ENCODE results near the gene AMZ1.

Gene AMZ1

GRCh38 chr7:2645274-2645868 lies 42.6 kb upstream of the AMZ1 start:
- Mint-ChIP-seq H3K36me3 (ENCODE audit: insufficient read depth) (peaks cover 3% of the 10 kb centered on the region), H3K9me3 (no peaks in the 10 kb centered on the region), H3K4me3 (peak overlapping the region; percentile 80), H3K4me1 (peaks cover 26% of the 10 kb centered on the region), H3K27ac (ENCODE audit: low read depth) (peak overlapping the region; percentile 41), H3K27me3 (no peaks in the 10 kb centered on the region)
- ATAC-seq (replicated peaks; ENCODE audit: extremely low read depth, poor library complexity, severe bottlenecking): peak; percentile 66
- peak in 1 of 2 donors; percentile 38 for DNase-seq (ENCODE audit: low spot score in 2 of 2)

- Mint-ChIP-seq H3K4me1 (peaks cover 26% of the 10 kb centered on the region), H3K27ac (ENCODE audit: low read depth) (peak overlapping the region; percentile 41), H3K27me3 (no peaks in the 10 kb centered on the region), H3K36me3 (ENCODE audit: insufficient read depth) (peaks cover 3% of the 10 kb centered on the region), H3K9me3 (no peaks in the 10 kb centered on the region), H3K4me3 (no peak overlapping the region)
- DNase-seq (ENCODE audit: low spot score in 2 of 2) (no peak), ATAC-seq (replicated peaks; ENCODE audit: extremely low read depth, poor library complexity, severe bottlenecking) (no peak)
These were observed 41.7 kb upstream of the AMZ1 start for GRCh38 chr7:2646336-2646679.

- DNase-seq (ENCODE audit: low spot score in 2 of 2) (no peak), ATAC-seq (replicated peaks; ENCODE audit: extremely low read depth, poor library complexity, severe bottlenecking) (no peak)
- Mint-ChIP-seq H3K27me3 (no peaks in the 10 kb centered on the region), H3K4me1 (peaks cover 26% of the 10 kb centered on the region), H3K27ac (ENCODE audit: low read depth) (no peak overlapping the region), H3K4me3 (no peak overlapping the region), H3K36me3 (ENCODE audit: insufficient read depth) (peaks cover 3% of the 10 kb centered on the region), H3K9me3 (no peaks in the 10 kb centered on the region)
These were observed 41.1 kb upstream of the AMZ1 start for GRCh38 chr7:2646680-2647571.

- ATAC-seq (replicated peaks; ENCODE audit: extremely low read depth, poor library complexity, severe bottlenecking) (no peak), DNase-seq (ENCODE audit: low spot score in 2 of 2) (no peak)
- no peak overlapping the region for H3K4me3 Mint-ChIP-seq
- no peaks in the 10 kb centered on the region for H3K9me3 Mint-ChIP-seq
- H3K27ac Mint-ChIP-seq (ENCODE audit: low read depth): no peak overlapping the region
- H3K27me3 Mint-ChIP-seq: no peaks in the 10 kb centered on the region
- peaks cover 26% of the 10 kb centered on the region for H3K4me1 Mint-ChIP-seq
- H3K36me3 Mint-ChIP-seq (ENCODE audit: insufficient read depth): peaks cover 3% of the 10 kb centered on the region
These were observed 40.3 kb upstream of the AMZ1 start for GRCh38 chr7:2647594-2648172.

- peaks cover 15% of the 10 kb centered on the region for H3K4me1 Mint-ChIP-seq
- peaks cover 3% of the 10 kb centered on the region for H3K36me3 Mint-ChIP-seq (ENCODE audit: insufficient read depth)
- no peaks in the 10 kb centered on the region for H3K27me3 Mint-ChIP-seq
- no peak for ATAC-seq (replicated peaks; ENCODE audit: extremely low read depth, poor library complexity, severe bottlenecking)
- no peak overlapping the region for H3K27ac Mint-ChIP-seq (ENCODE audit: low read depth)
- H3K4me3 Mint-ChIP-seq: no peak overlapping the region
- H3K9me3 Mint-ChIP-seq: no peaks in the 10 kb centered on the region
- DNase-seq (ENCODE audit: low spot score in 2 of 2): no peak
These were observed 38.7 kb upstream of the AMZ1 start for GRCh38 chr7:2649139-2649838.

- no peaks in the 10 kb centered on the region for H3K27me3 Mint-ChIP-seq
- H3K4me1 Mint-ChIP-seq: peaks cover 10% of the 10 kb centered on the region
- H3K9me3 Mint-ChIP-seq: no peaks in the 10 kb centered on the region
- ATAC-seq (replicated peaks; ENCODE audit: extremely low read depth, poor library complexity, severe bottlenecking) (no peak), DNase-seq (ENCODE audit: low spot score in 2 of 2) (no peak)
- H3K27ac Mint-ChIP-seq (ENCODE audit: low read depth): no peak overlapping the region
- peaks cover 3% of the 10 kb centered on the region for H3K36me3 Mint-ChIP-seq (ENCODE audit: insufficient read depth)
- no peak overlapping the region for H3K4me3 Mint-ChIP-seq
These were observed 38.0 kb upstream of the AMZ1 start for GRCh38 chr7:2649991-2650390.

- ATAC-seq (replicated peaks; ENCODE audit: extremely low read depth, poor library complexity, severe bottlenecking) (no peak), DNase-seq (ENCODE audit: low spot score in 2 of 2) (no peak)
- no peaks in the 10 kb centered on the region for H3K9me3 Mint-ChIP-seq
- no peak overlapping the region for H3K27ac Mint-ChIP-seq (ENCODE audit: low read depth)
- H3K4me3 Mint-ChIP-seq: no peak overlapping the region
- peaks cover 3% of the 10 kb centered on the region for H3K36me3 Mint-ChIP-seq (ENCODE audit: insufficient read depth)
- no peaks in the 10 kb centered on the region for H3K27me3 Mint-ChIP-seq
- peaks cover 5% of the 10 kb centered on the region for H3K4me1 Mint-ChIP-seq
These were observed 37.6 kb upstream of the AMZ1 start for GRCh38 chr7:2650451-2650850.

GRCh38 chr7:2651336-2651735 lies 36.7 kb upstream of the AMZ1 start:
- H3K27ac Mint-ChIP-seq (ENCODE audit: low read depth): no peak overlapping the region
- DNase-seq (ENCODE audit: low spot score in 2 of 2): no peak

GRCh38 chr7:2651847-2652735 lies 35.9 kb upstream of the AMZ1 start:
- DNase-seq (ENCODE audit: low spot score in 2 of 2) (no peak), ATAC-seq (replicated peaks; ENCODE audit: extremely low read depth, poor library complexity, severe bottlenecking) (no peak)
- peaks cover 3% of the 10 kb centered on the region for H3K36me3 Mint-ChIP-seq (ENCODE audit: insufficient read depth)
- no peaks in the 10 kb centered on the region for H3K9me3 Mint-ChIP-seq
- no peaks in the 10 kb centered on the region for H3K27me3 Mint-ChIP-seq
- no peak overlapping the region for H3K27ac Mint-ChIP-seq (ENCODE audit: low read depth)
- H3K4me3 Mint-ChIP-seq: no peak overlapping the region
- no peaks in the 10 kb centered on the region for H3K4me1 Mint-ChIP-seq

More at GRCh38 chr7:2651336-2651735, 36.7 kb upstream of the AMZ1 start:
- H3K9me3 Mint-ChIP-seq: no peaks in the 10 kb centered on the region
- no peaks in the 10 kb centered on the region for H3K27me3 Mint-ChIP-seq
- no peak for ATAC-seq (replicated peaks; ENCODE audit: extremely low read depth, poor library complexity, severe bottlenecking)
- peaks cover 3% of the 10 kb centered on the region for H3K36me3 Mint-ChIP-seq (ENCODE audit: insufficient read depth)
- no peak overlapping the region for H3K4me3 Mint-ChIP-seq
- no peaks in the 10 kb centered on the region for H3K4me1 Mint-ChIP-seq

- Mint-ChIP-seq H3K27me3 (no peaks in the 10 kb centered on the region), H3K36me3 (ENCODE audit: insufficient read depth) (peaks cover 5% of the 10 kb centered on the region), H3K27ac (ENCODE audit: low read depth) (no peak overlapping the region), H3K4me3 (no peak overlapping the region), H3K4me1 (no peaks in the 10 kb centered on the region), H3K9me3 (no peaks in the 10 kb centered on the region)
- DNase-seq (ENCODE audit: low spot score in 2 of 2): no peak
- ATAC-seq (replicated peaks; ENCODE audit: extremely low read depth, poor library complexity, severe bottlenecking): no peak
These were observed 35.3 kb upstream of the AMZ1 start for GRCh38 chr7:2652736-2653060.

GRCh38 chr7:2654059-2654458 lies 33.9 kb upstream of the AMZ1 start:
- Mint-ChIP-seq H3K27me3 (no peaks in the 10 kb centered on the region), H3K27ac (ENCODE audit: low read depth) (no peak overlapping the region), H3K36me3 (ENCODE audit: insufficient read depth) (peaks cover 3% of the 10 kb centered on the region), H3K4me1 (no peaks in the 10 kb centered on the region), H3K9me3 (no peaks in the 10 kb centered on the region), H3K4me3 (no peak overlapping the region)
- no peak for ATAC-seq (replicated peaks; ENCODE audit: extremely low read depth, poor library complexity, severe bottlenecking)
- DNase-seq (ENCODE audit: low spot score in 2 of 2): no peak

Measured in central memory CD8-positive, alpha-beta T cell (primary cell).